GM23338 (cell line): ENCODE data around the gene CROCC2.

Experiments
- CTCF ChIP-seq, 2 experiments: fragments of 200-600 bp in 1 of 2; sonication (generic) in 1 of 2; conservative IDR thresholded peaks; 2 replicates each; pipeline versions ENCODE4 v1.5.1 to v1.6.1; 2016 to 2017; ENCODE audit warnings: antibody characterized with exemption in 2 of 2, low read depth in 2 of 2, mild to moderate bottlenecking in 2 of 2, moderate library complexity in 1 of 2
- POLR2AphosphoS5 ChIP-seq: IDR thresholded peaks from 2 replicates; pipeline ENCODE4 v1.6.1; 2016; ENCODE audit warnings: antibody characterized with exemption, low read depth

GRCh38 chr2:240921311-240921994 is 15.3 kb downstream of the CROCC2 start:
- TF ChIP-seq CTCF (conservative IDR thresholded peaks at IDR 0.05; ENCODE audit: low read depth in 2 of 2) (no peak), POLR2AphosphoS5 (no peak)
